HG03064 (cell line): ENCODE data around the gene BMPER.

ENCODE experiments used
- ATAC-seq: cut with Tn5 transposase; IDR thresholded peaks from one replicate; pipeline ENCODE4 v1.9.1; 2021; ENCODE audit warnings: low read depth; ENCODE audit not compliant: unreplicated experiment

Gene BMPER

DNA sequence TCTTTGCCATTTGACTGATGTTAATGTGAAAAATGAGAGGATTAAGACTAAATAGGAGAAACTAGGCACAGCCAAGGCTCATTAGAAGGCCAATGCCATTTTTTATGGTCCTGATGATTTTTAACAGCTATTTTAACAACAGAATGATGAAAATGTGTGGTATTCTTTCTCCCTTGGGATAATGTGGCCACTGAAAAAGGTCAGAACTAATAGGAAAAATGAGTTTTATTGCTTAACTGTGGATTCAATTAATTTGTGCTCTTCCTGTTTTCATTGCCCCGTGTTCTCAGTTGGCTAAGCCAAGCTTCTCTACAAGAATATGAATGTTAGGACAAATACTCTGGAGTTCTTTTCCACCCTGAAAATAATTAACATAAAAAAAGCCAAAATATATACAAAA is 56.6 kb downstream of the BMPER start:
- no peak for ATAC-seq

DNA sequence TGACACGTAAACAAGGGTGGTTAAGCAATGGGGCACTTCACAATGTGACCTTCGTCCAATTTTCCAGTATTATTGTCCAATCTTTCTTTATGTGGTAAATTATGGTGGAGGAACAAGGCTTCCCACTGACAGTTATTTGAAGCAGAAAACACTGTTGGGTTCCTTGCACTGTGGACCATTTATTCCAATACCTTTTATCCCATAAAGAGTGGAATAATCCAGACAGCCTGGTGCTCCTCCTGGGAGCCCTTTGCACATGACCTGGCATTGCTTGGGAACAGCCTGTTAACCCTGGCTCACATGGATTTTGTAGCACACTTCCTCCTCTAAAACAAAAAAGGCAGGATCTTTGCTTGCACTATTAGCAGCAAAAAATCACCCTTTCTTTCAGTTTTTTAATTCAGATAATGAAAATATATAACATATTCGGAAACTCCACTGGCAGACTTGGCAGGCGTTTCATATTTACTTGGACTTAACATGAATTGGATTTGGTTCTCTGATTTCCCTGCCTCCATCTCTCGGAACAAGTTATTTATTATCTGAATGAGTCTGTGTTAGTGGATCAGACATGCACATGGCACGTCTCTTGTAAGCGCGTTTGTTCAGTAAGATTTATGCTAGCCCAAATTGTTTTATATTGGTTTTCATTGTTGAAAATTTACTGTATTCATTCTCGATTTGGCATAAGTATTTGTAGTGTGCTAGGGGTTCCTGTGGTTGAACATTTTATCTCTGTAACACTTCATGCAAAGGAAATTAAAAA is 59.3 kb downstream of the BMPER start:
- ATAC-seq: no peak

DNA sequence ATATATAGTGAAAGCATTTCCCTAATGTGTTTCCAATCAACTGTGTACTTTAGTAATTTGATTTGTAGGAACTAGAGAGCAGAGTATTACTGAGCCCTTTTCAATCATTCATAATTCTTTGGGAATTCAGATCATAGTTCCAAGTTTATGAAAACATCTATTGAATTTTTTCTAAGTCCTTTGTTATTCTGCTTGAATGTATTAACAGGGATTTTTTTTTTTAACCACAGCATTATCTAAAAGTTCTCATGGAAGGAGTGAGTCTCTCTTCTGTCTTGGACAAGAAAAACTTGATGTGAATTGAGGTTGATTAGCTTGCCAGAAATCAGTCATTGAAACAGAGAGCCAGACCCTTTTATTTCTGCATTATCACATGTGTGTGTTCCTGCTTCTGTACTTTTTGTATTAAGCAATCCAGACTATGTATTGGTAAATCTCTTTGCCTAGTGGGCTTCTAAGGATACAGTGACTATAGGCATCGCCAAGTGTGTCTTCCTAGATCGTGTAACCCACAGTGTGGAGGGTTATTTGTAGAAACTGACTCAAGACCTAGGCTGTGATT is 59.9 kb downstream of the BMPER start:
- ATAC-seq: no peak

DNA sequence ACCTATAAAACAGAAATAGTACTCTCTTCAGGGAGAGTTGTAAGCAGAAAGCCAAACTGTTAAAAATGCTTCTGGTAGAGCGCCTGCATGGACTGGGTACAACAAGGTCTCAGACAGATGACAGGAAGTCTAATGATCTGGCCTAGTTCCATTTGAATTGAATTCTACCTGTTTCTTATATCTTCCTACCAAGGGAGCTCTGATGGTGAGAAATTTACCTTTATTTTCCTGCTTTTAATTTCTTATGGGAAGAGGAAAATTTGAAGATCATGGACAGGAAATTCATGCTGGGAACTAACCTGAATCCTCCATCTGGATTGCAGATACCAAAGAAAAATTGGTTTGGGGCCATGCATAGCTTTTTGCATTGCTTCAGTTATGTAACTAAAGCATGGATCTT is 63.3 kb downstream of the BMPER start:
- no peak for ATAC-seq

DNA sequence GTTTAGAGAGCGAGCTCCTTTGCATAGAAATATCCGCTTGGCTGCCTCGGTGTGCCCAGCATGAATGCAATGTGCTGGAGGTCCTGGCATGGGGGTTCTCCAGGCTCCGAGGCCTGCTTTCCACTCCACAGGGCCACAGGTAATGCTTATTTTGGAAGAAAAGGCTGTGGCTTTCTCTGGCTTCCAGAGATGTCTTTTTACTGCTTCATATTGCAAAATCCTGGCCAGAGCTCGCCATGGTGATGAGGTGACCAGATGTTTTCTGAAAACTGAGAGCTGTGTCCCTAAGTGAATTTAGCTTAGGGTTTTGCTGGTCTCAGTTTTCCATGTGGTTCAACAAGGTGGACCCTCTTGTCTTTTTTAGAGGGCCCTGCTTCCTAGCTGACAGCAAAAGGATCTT is 65.2 kb downstream of the BMPER start:
- no peak for ATAC-seq

DNA sequence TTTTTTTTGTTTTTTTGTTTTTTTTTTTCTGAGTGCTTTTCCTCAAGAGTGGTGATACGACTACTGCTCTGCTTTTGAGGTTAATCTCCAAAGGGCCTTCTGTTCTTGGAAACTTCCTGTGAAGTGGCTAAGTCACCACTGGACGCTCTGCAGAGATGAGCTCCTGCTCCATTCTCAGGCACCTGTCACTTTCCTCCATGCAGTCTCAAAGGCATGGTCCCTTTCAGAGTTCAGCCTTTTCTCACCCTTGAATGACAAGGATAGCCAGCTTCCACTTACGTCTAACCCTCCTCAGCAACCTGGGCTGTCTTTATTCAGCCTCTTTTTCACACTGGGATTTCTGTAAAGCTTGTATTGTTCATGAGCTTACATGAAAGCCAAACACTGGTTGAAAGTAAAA is 65.8 kb downstream of the BMPER start:
- ATAC-seq: no peak

DNA sequence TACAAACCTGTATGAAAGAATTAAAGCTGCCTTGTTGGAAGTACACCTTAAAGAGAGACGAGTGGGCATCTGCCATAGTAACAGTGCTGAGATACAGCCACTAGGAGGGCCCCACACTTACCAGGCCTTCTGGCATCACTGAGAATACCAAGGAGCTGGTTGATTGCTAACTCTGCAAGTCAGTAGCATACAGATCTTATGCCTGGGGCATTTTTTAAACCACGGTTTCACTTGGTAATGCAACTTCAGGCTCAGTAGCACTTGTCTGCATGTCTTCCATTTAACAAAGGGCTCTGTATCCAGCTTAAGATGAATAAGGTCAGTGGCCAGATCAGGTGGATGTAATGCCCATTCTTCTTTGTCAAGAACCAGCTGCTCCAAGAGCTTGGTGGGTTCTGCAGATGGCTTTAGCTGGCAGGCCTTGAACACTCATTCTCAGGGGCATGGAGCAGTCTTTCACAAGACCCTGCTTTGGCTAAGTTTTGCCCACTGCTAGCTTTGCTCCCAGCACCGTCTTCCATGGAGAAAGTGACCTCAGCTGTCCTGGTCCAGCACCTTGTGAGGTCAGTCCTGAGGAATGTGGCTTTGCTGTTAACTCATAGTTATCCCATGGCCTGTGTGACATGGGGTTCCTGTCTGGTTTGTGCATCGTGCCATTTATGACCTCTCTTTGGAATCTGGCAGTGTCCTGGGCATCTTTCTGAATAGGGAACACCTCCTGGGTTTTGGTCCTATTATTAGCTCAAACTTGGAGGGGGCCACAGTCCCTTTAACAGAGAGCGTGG is 68.1 kb downstream of the BMPER start:
- ATAC-seq: no peak

DNA sequence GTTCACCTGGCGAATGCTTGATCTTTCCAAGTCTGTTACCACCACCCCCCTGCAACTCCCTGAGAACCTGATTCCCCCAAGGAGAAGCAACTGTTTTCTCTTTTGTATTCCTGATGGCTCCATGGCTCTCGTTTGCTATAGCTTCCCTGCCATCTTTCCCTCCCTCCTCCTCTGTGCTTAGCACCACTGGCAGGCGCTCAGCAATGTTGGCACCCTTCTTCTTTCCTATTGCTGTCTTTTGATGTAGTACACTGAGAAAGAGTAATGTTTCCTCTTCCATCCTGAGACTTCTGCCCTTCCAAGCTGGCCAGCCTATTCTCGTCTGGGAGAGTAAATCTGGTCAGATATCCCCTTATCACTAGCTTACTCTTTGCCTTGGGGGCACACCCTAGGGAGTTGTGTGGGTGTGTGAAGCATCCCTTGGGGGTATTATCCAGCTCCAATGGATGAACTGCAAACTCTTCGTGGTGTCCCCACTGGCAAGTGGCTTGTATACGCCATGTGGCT is 74.0 kb downstream of the BMPER start:
- ATAC-seq: no peak

DNA sequence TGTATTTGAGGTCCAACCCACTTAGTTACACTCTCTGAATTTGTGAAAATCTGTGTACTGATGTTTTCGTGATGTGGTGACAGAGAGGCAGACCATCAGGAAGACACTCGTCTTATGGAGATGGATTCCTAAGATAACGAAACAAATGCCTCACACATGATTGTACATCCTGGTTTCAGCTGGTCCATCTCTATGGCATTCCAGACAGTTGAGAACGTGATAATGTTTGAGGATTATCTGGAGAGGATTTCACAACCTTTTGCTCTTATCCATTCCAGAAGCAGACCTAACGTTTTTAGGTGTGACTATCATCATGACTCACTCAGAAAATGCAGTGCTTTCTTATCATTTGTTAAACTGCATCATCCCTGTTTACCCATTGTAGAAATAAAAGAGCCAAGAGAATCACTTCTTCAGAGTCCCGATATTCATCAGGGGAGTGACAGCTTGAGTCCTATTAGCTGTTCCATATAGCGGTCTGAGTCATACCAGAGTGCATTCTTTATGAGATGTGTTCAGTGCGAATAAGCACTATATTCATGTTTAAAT is 74.5 kb downstream of the BMPER start:
- ATAC-seq: no peak

DNA sequence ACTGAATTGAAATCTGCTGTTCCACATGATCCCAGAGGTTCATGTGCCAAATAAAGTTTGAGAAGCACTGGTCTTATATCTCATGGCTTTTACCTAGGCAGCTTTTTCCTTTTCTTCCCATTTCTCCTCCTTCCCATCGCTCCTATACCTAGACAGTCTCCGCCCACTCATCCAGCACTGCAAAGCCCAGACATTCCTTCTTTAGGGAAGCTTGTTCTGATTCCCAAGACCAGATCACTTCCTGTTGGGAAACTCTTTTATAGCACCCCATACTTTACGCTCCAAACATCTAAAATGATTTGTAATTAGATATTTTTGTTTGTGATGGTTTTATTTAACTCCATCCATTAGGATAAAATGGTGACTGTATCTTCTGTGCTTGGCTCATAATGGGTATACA is 75.9 kb downstream of the BMPER start:
- no peak for ATAC-seq

DNA sequence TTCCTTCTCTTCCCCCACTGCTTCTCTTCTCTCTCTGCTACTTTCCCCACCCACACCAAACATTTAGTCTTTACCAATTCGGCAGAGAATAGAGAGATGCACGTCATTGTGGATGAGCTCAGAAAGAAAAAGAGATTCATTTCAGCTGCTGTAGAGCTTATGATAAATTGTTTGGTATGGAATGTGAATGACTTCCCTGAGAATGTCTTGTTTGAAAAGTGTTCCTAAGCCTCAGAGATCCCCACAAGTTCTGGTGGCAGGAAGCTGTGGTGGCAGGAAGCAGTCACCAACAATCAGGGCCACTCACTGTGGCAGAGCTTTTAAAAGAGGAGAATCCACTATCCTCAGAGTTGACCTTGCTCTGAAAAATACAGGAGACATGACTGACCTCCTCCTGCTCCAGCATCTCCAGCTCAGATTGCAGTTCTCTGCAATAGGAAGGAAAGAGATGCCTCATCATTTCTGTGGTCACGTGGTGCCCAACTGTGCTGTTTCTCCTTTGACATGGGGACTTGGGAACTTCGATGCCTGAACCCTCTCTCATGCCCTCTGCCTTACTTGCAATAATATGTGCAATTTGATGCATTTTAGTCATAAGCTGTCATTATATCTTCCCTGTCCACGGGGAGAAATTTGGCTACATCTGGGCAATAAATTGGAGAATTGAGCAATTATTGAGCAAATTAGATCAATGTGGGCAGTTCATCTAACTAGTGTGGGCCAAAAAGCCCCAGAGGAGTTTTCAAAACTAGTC is 76.5 kb downstream of the BMPER start:
- no peak for ATAC-seq

DNA sequence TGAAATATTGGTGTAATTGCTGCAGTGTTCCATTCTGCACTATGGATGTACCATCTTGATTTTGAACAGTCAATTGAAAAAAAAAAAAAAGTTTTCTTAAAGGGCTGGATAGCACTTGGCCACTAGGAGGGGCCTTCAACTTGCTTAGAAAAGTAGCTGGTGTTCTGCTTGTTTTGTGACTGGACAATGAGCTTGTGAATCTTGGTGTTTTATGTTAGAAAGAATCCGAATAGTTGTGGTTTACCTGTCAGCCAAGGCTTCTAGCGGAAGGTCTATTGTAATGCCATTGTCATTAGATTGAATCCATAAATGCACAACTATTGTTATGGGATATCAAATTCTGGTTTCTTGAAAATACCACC is 77.1 kb downstream of the BMPER start:
- ATAC-seq: no peak

DNA sequence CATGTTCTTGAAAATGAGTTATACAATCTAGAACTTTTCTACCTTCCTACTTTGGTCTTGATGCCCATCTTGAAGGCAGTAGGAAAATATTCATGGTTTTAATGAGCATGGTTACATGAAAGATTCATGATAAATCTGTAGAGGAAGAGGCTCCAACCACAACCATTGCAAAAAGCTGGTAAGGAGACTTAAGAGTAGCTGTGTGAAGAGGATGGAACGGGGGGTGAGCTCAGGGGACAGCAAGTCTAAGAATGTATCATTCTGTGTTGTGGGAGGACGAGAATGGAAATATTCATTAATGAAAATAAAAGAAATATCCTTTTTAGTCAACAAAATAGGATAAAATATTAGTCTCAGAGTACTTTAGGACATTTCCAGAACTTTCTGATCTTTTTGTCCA is 81.1 kb downstream of the BMPER start:
- no peak for ATAC-seq

DNA sequence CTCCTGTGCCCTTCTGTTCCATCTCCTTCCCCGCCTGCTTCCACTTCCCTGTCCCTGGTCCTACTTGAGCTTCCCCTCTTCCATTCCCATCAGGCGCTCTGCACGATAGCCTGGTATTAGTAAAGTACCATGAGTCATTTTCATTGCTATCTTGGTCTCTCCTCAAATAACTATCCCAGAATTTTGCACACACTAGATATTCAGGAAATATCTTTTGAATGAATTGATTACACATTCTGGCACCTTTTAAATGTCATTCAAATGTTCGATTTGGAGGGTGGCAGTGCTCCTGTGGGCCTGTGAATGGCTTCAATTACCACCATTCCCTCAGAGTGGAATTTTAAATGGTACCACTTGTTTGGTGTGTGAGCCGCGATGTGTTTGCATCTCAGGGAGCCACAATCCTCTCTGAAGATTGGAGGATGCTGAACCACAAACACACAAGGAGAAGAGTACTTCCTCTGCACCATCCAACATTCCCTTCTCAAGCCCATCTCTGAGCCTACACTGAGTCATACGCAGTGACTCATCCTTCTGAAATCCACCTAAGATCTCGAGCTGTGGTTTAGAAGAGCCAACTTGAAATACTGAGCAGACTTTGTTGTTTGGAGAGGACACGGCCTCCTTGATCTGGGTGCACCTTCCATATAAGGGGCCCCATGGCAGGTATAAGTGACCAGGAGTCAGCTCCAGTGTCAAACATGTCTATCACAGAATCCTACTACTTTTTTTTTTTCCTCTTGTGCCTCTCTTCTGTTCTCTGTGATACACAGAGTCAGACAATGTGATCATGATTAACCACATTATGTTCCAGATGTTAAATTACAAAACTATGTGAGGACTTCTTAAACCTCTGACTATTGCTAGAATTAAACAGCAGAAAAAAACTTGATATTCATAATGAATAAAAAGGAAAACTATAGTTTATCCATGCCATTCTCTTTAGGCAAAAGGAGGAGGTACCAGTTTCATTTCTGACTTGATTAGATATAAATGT is 81.9 kb downstream of the BMPER start:
- ATAC-seq: no peak

DNA sequence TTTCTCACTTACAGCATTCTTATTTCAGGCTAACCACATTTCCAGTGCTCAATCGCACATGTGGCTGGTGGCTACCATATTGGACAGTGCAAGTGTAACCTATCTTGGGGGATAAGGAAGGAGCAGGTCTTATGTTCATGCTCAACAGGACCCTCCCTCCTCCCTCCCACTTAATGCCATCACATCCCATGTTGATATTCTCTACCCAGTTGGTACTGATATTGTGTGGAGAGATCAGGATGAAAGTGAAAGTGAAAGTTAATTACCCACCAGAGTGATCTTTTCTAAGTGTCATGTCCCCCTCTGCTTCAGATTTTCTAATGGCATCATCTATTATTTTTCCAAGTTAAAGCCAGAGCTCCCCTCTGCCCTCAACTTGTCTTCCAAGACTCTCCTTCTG is 91.6 kb downstream of the BMPER start:
- ATAC-seq: no peak

DNA sequence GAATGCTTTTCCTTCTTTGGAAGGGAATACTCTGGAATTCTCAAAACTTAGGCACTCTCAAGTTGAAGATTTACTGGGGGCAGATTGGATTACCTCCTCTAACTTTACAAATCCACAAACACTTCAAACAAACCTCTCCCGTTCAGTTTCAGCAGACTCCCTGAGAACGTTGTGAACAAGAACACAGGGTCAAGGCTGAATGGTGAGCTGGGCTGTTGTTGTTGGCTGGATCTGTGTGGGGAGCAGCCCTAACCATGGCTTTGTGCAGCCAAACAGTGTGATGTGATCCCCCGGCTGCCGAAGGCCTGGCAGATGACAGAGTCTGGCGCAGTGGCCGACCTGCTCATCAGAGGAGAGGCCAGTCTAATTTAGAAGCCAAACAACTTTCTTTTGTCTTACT is 93.1 kb downstream of the BMPER start:
- ATAC-seq: no peak

DNA sequence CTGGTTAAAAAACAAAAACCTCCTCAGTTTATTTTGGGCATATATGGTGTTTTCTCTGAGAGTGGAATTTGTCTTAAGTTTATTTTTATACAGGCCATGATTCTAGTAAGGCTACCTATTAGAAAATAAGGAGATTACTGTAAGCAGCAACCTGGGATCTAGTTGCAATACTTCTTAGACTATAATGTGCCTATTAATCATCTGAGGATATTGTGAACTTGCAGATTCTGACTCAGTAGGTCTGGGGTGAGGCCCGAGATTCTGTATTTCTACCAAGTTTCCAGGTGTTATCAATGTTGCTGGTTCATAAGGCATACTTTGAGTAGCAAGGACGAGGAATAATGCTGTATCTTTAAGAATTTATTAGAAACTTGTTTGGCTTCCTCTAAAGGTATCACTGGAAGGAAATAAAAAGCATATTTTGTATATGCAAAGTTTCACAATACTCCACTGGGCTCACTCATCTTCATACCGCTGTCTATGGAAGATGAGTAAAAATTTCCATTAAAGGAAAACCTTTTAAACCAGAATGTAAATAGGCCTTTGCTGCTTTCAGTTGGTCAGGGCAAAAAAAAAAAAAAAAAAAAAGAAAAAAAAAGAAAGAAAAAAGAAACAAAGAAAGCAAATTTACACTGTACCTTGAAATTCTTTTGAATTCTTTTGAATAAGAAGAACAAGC is 105.8 kb downstream of the BMPER start:
- ATAC-seq: no peak

DNA sequence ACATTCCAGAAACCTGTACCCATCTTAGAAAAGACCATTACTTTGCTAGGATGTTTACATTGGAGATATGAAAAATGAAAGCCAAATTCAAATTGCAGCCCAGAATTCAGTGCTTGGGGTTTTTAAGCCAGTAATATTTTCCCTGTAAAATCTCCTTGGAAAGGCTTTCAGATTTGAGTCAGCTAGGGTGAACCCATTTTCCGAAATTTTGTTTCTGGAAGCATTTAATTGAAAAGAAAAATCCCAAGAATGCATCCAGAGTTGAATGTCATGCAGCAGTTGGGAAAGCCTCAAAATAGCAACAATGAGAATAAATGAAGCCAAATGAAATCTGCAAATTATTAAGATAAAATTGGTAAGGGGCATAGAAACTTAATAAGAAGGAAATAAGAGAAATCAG is 106.4 kb downstream of the BMPER start:
- no peak for ATAC-seq

DNA sequence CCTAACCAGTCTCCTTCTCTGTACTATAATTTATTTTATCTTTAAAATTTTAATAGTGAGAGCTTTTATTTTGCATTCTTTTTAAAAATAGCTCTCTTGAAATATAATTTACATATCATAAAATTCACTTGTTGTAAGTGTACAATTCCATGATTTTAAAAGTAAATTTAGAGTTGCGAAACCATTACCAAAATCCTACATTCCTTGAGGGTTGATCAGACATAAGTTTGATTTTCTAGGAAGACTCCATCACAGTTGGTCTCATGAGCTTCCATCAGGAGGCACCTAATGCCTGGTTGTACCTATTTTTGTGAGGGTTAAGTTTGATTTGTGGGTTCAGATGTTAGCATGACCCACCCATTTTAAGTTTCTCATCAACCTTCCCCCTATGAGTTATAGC is 108.1 kb downstream of the BMPER start:
- ATAC-seq: no peak
